PC-9 (cell line): ENCODE data around the gene USP8.

Source experiments
- EZH2 ChIP-seq: fragments of 200-600 bp; sonication (generic); IDR thresholded peaks from 2 replicates; pipeline ENCODE4 v1.8.0; 2017; ENCODE audit warnings: antibody characterized with exemption, low read depth
- TF ChIP-seq, protein P1 (sequence below): fragments of 200-600 bp; sonication (generic); conservative IDR thresholded peaks from 2 replicates; pipeline ENCODE4 v1.6.1; 2017; ENCODE audit warnings: mixed run types, antibody characterized with exemption, mild to moderate bottlenecking, moderate library complexity

- TF ChIP-seq, protein P1, sequence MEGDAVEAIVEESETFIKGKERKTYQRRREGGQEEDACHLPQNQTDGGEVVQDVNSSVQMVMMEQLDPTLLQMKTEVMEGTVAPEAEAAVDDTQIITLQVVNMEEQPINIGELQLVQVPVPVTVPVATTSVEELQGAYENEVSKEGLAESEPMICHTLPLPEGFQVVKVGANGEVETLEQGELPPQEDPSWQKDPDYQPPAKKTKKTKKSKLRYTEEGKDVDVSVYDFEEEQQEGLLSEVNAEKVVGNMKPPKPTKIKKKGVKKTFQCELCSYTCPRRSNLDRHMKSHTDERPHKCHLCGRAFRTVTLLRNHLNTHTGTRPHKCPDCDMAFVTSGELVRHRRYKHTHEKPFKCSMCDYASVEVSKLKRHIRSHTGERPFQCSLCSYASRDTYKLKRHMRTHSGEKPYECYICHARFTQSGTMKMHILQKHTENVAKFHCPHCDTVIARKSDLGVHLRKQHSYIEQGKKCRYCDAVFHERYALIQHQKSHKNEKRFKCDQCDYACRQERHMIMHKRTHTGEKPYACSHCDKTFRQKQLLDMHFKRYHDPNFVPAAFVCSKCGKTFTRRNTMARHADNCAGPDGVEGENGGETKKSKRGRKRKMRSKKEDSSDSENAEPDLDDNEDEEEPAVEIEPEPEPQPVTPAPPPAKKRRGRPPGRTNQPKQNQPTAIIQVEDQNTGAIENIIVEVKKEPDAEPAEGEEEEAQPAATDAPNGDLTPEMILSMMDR: no peak
- no peak for TF ChIP-seq EZH2
Observed at GRCh38 chr15:50416890-50417289, 7.3 kb upstream of the USP8 start.
